Urinary bladder (tissue), 4 donors: ENCODE results near the gene RPS17. TPM values are rescaled to one million over a fixed set of nuclear protein-coding genes. Genes with fewer than 3 reads are reported as not detected.

Experiments
- DNase-seq: peaks from one replicate; pipeline ENCODE4 v3.0.0-alpha.2; 2015; ENCODE audit errors: extremely low spot score
- H3K27ac ChIP-seq: one replicate; pipeline ENCODE4 v1.5.1; 2013; ENCODE audit warnings: low read depth, mild to moderate bottlenecking, moderate library complexity
- H3K36me3 ChIP-seq: one replicate; pipeline ENCODE4 v1.6.1; 2013; ENCODE audit warnings: mild to moderate bottlenecking, moderate library complexity; ENCODE audit not compliant: insufficient read depth
- H3K4me1 ChIP-seq: one replicate; pipeline ENCODE4 v1.6.1; 2013; ENCODE audit warnings: mild to moderate bottlenecking, moderate library complexity; ENCODE audit not compliant: insufficient read depth
- H3K4me3 ChIP-seq: one replicate; pipeline ENCODE4 v1.5.1; 2013; ENCODE audit warnings: low read depth, low read length
- WGBS: extraction: QIAGEN DNeasy Blood & Tissue Kit; methylation state at CpG from one replicate; pipeline ENCODE4 v1.1.7; 2013; 5-methylcytosine and 5-hydroxymethylcytosine counted together
- polyA plus RNA-seq: library from polyadenylated mRNA; stranded (reverse); fragments of 200-250 nt; gene quantifications from one replicate; pipeline ENCODE4 v1.2.3, GENCODE V29; 2013
- total RNA-seq: library from RNA; depleted of rRNA; stranded (reverse); fragments of >200 nt; gene quantifications from one replicate; pipeline ENCODE4 v1.2.3, GENCODE V29; 2014
- donor health status: healthy with polysubstance abuse.
- donor health status: healthy.

RPS17 gene
- total and polyA plus RNA-seq, 2 donors, result 2,311 to 3,193 TPM

- Histone ChIP-seq H3K4me3 (no peak overlapping the region), H3K27ac (no peak overlapping the region), H3K36me3 (no peaks in the 10 kb centered on the region), H3K4me1 (no peaks in the 10 kb centered on the region)
- no peak for DNase-seq
- WGBS, result 86% methylated on average over 7 of the region's 7 CpGs
Observed at GRCh38 chr15:82556315-82557035, 16.2 kb upstream of the RPS17 start.

- Histone ChIP-seq H3K36me3 (no peaks in the 10 kb centered on the region), H3K4me1 (no peaks in the 10 kb centered on the region), H3K27ac (no peak overlapping the region), H3K4me3 (no peak overlapping the region)
- WGBS, result 92% methylated on average over 2 of the region's 2 CpGs
- no peak for DNase-seq
Observed at GRCh38 chr15:82554849-82555248, 14.6 kb upstream of the RPS17 start.

GRCh38 chr15:82554351-82554750 lies 14.1 kb upstream of the RPS17 start:
- 85% methylated on average over 1 of the region's 1 CpG for WGBS
- H3K27ac ChIP-seq, result no peak overlapping the region
- no peak for DNase-seq
- no peaks in the 10 kb centered on the region for H3K4me1 ChIP-seq
- H3K4me3 ChIP-seq, result no peak overlapping the region
- H3K36me3 ChIP-seq, result no peaks in the 10 kb centered on the region

- no peaks in the 10 kb centered on the region for H3K36me3 ChIP-seq
- H3K27ac ChIP-seq, result no peak overlapping the region
- no peaks in the 10 kb centered on the region for H3K4me1 ChIP-seq
- 88% methylated on average over 1 of the region's 1 CpG for WGBS
- no peak for DNase-seq
- H3K4me3 ChIP-seq, result no peak overlapping the region
Observed at GRCh38 chr15:82553846-82554245, 13.6 kb upstream of the RPS17 start.

- no peak for DNase-seq
- Histone ChIP-seq H3K4me3 (no peak overlapping the region), H3K36me3 (no peaks in the 10 kb centered on the region), H3K27ac (no peak overlapping the region), H3K4me1 (no peaks in the 10 kb centered on the region)
- 80% methylated on average over 2 of the region's 2 CpGs for WGBS
Observed at GRCh38 chr15:82552861-82553260, 12.6 kb upstream of the RPS17 start.

GRCh38 chr15:82551646-82552247 lies 11.5 kb upstream of the RPS17 start:
- H3K4me1 ChIP-seq, result no peaks in the 10 kb centered on the region
- 75% methylated on average over 5 of the region's 5 CpGs for WGBS
- no peak overlapping the region for H3K27ac ChIP-seq
- no peaks in the 10 kb centered on the region for H3K36me3 ChIP-seq
- no peak overlapping the region for H3K4me3 ChIP-seq
- no peak for DNase-seq

- 94% methylated on average over 9 of the region's 9 CpGs for WGBS
- no peaks in the 10 kb centered on the region for H3K4me1 ChIP-seq
- no peaks in the 10 kb centered on the region for H3K36me3 ChIP-seq
- H3K27ac ChIP-seq, result no peak overlapping the region
- no peak for DNase-seq
- H3K4me3 ChIP-seq, result no peak overlapping the region
Observed at GRCh38 chr15:82549199-82549665, 9.0 kb upstream of the RPS17 start.

- no peak overlapping the region for H3K27ac ChIP-seq
- DNase-seq, result no peak
- H3K4me3 ChIP-seq, result no peak overlapping the region
- no peaks in the 10 kb centered on the region for H3K4me1 ChIP-seq
- H3K36me3 ChIP-seq, result no peaks in the 10 kb centered on the region
- WGBS, result 93% methylated on average over 2 of the region's 2 CpGs
Observed at GRCh38 chr15:82548700-82549099, 8.4 kb upstream of the RPS17 start.

GRCh38 chr15:82545478-82545877 lies 5.2 kb upstream of the RPS17 start:
- WGBS, result 78% methylated on average over 6 of the region's 6 CpGs

GRCh38 chr15:82545002-82545401 lies 4.7 kb upstream of the RPS17 start:
- Histone ChIP-seq H3K27ac (no peak overlapping the region), H3K4me3 (no peak overlapping the region), H3K4me1 (no peaks in the 10 kb centered on the region), H3K36me3 (no peaks in the 10 kb centered on the region)
- WGBS, result 42% methylated on average over 3 of the region's 3 CpGs
- DNase-seq, result no peak

More at GRCh38 chr15:82545478-82545877, 5.2 kb upstream of the RPS17 start:
- no peak overlapping the region for H3K27ac ChIP-seq
- H3K36me3 ChIP-seq, result no peaks in the 10 kb centered on the region
- H3K4me1 ChIP-seq, result no peaks in the 10 kb centered on the region
- no peak overlapping the region for H3K4me3 ChIP-seq
- DNase-seq, result no peak

GRCh38 chr15:82544431-82544830 lies 4.2 kb upstream of the RPS17 start:
- no peaks in the 10 kb centered on the region for H3K4me1 ChIP-seq
- no peak for DNase-seq
- 79% methylated on average over 9 of the region's 9 CpGs for whole genome bisulfite sequencing

GRCh38 chr15:82543160-82543559 lies 2.9 kb upstream of the RPS17 start:
- Histone ChIP-seq H3K36me3 (peaks cover 2% of the 10 kb centered on the region), H3K4me1 (no peaks in the 10 kb centered on the region), H3K4me3 (no peak overlapping the region), H3K27ac (no peak overlapping the region)
- no peak for DNase-seq
- WGBS, result 27% methylated on average over 2 of the region's 2 CpGs

More at GRCh38 chr15:82544431-82544830, 4.2 kb upstream of the RPS17 start:
- H3K27ac ChIP-seq, result no peak overlapping the region
- H3K4me3 ChIP-seq, result no peak overlapping the region
- H3K36me3 ChIP-seq, result no peaks in the 10 kb centered on the region

GRCh38 chr15:82540984-82541431 lies 751 bp upstream of the RPS17 start:
- peaks cover 9% of the 10 kb centered on the region for H3K36me3 ChIP-seq
- peak overlapping the region; percentile 94 for H3K27ac ChIP-seq
- DNase-seq, result no peak
- WGBS, result 23% methylated on average over 11 of the region's 11 CpGs
- H3K4me3 ChIP-seq, result peak overlapping the region; percentile 53
- H3K4me1 ChIP-seq, result no peaks in the 10 kb centered on the region

GRCh38 chr15:82539691-82540054 lies 584 bp downstream of the RPS17 start:
- peaks cover 9% of the 10 kb centered on the region for H3K36me3 ChIP-seq
- WGBS, result under 1% methylated on average over 23 of the region's 23 CpGs
- H3K27ac ChIP-seq, result peak overlapping the region; percentile 85
- DNase-seq, result no peak
- no peaks in the 10 kb centered on the region for H3K4me1 ChIP-seq
- peak overlapping the region; percentile 80 for H3K4me3 ChIP-seq
